ENCODE measurements around the gene RTTN. TPM values are rescaled to one million over a fixed set of nuclear protein-coding genes. Genes with fewer than 3 reads are reported as not detected.

The RTTN gene
- total and polyA plus RNA-seq, 9 of the 15 experiments (the other 6 are each of a cell fraction or from before 2014, with no cell fraction given) = 3.1 to 18.3 (median 10.6) TPM

DNA sequence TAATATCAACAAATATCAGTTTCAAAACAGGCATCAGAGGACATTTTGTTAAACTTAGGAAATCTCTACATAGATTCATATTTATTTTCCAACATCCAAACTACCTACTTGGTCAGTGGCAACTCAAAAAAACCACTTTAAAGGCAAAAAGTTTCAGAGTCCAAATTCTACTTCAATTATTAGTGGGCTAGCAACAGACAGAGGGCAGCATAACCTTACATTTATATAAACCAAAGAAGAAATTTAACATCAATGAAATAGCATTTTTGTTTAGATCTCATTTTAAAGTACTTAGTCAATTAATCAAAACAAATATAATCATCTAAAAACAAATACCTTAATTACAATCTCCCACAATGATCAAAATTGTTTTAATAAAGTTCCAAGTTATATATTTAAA lies 33.3 kb downstream of the RTTN start (continued):
- TF ChIP-seq, protein P1, sequence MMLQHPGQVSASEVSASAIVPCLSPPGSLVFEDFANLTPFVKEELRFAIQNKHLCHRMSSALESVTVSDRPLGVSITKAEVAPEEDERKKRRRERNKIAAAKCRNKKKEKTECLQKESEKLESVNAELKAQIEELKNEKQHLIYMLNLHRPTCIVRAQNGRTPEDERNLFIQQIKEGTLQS (IDR thresholded peaks at IDR 0.05) = no peak
- TF ChIP-seq, protein P1 (CRISPR knock-in tag; conservative IDR thresholded peaks at IDR 0.05) = no peak
- TF ChIP-seq, protein P2, sequence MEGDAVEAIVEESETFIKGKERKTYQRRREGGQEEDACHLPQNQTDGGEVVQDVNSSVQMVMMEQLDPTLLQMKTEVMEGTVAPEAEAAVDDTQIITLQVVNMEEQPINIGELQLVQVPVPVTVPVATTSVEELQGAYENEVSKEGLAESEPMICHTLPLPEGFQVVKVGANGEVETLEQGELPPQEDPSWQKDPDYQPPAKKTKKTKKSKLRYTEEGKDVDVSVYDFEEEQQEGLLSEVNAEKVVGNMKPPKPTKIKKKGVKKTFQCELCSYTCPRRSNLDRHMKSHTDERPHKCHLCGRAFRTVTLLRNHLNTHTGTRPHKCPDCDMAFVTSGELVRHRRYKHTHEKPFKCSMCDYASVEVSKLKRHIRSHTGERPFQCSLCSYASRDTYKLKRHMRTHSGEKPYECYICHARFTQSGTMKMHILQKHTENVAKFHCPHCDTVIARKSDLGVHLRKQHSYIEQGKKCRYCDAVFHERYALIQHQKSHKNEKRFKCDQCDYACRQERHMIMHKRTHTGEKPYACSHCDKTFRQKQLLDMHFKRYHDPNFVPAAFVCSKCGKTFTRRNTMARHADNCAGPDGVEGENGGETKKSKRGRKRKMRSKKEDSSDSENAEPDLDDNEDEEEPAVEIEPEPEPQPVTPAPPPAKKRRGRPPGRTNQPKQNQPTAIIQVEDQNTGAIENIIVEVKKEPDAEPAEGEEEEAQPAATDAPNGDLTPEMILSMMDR (IDR thresholded peaks at IDR 0.05 in 2 of 3, conservative IDR thresholded peaks at IDR 0.05 in 1 of 3; ENCODE audit: insufficient read depth in 2 of 3, low read depth in 1 of 3, low read length in 3 of 3) = peak in 1 of 3 experiments; percentile 27; a peak in 3 of 6 replicates

DNA sequence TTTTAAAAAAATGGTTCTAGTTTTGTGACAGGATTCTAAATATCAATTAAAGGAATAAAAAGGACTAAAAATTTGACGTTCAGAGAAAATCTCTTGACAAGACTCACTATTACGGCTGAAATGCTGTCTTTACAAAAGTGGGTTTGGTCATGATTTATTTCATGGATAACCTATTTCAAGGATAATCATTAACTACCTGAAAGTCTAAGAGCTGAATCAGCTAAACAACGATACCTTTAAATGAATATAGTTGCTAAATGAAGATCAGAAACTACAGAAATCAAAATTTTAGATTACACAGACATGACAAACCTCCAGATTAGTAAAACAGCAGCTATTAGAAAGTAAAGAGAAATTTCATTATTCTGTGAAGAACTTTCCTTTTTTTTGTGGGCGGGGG lies 35.7 kb downstream of the RTTN start:
- Histone ChIP-seq H3K79me2 (ENCODE audit: control insufficient read depth, insufficient read depth, low read length) (no peaks in the 10 kb centered on the region), H4K20me1 (replicated peaks; ENCODE audit: control insufficient read depth, insufficient read depth, low read length) (no peaks in the 10 kb centered on the region), H3K4me3 (no peak overlapping the region), H3K9me1 (ENCODE audit: control insufficient read depth, insufficient read depth, low read length) (no peaks in the 10 kb centered on the region), H3K27me3 (ENCODE audit: control insufficient read depth in 2 of 2, insufficient read depth in 2 of 2, low read length in 2 of 2) (no peaks in the 10 kb centered on the region), H3K4me2 (ENCODE audit: insufficient read depth, low read length) (no peak overlapping the region), H2AFZ (ENCODE audit: low read depth, low read length) (no peak overlapping the region), H3K9me3 (replicated peaks; ENCODE audit: control insufficient read depth, insufficient read depth, low read depth, low read length) (no peaks in the 10 kb centered on the region), H3K36me3 (ENCODE audit: control insufficient read depth, insufficient read depth, low read length) (peaks cover 5% of the 10 kb centered on the region; the same call in 2 of the 3 replicates), H3K27ac (ENCODE audit: extremely low read depth, low read depth, low read length) (no peak overlapping the region), H3K9ac (ENCODE audit: insufficient read depth in 1 of 2, low read depth in 2 of 2, low read length in 2 of 2) (no peak overlapping the region), H3K4me1 (replicated peaks in 1 of 2; ENCODE audit: control insufficient read depth in 2 of 2, insufficient read depth in 2 of 2, low read length in 2 of 2) (no peaks in the 10 kb centered on the region)
- intact Hi-C loops (cut with micrococcal nuclease) = no loop called here
- no TSS peak for BruUV-seq (replicated peaks)
- 94% methylated on average over 4 of the region's 4 CpGs for WGBS (ENCODE audit: insufficient coverage, low coverage, missing lambda C conversion rate)
- ATAC-seq (no peak), FAIRE-seq (no peak), DNase-seq (ENCODE audit: extremely low read depth in 1 of 4, low spot score in 3 of 4) (no peak)
- ChIA-PET POLR2A (no interaction called here), CTCF (ENCODE audit: low intra/inter-chr PET ratio) (no interaction called here)
- in situ Hi-C loops (cut with MboI) = no loop called here
- TF ChIP-seq ZFP1 (CRISPR knock-in tag; IDR thresholded peaks at IDR 0.05) = no peak
- TF ChIP-seq MECOM (CRISPR knock-in tag; IDR thresholded peaks at IDR 0.05) = no peak
- TF ChIP-seq, protein P3, sequence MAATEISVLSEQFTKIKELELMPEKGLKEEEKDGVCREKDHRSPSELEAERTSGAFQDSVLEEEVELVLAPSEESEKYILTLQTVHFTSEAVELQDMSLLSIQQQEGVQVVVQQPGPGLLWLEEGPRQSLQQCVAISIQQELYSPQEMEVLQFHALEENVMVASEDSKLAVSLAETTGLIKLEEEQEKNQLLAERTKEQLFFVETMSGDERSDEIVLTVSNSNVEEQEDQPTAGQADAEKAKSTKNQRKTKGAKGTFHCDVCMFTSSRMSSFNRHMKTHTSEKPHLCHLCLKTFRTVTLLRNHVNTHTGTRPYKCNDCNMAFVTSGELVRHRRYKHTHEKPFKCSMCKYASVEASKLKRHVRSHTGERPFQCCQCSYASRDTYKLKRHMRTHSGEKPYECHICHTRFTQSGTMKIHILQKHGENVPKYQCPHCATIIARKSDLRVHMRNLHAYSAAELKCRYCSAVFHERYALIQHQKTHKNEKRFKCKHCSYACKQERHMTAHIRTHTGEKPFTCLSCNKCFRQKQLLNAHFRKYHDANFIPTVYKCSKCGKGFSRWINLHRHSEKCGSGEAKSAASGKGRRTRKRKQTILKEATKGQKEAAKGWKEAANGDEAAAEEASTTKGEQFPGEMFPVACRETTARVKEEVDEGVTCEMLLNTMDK (IDR thresholded peaks at IDR 0.05; ENCODE audit: borderline replicate concordance, insufficient read depth, low read depth, low read length, poor library complexity, severe bottlenecking) = no peak
- TF ChIP-seq HNRNPLL (IDR thresholded peaks at IDR 0.05; ENCODE audit: low read depth, low read length, poor library complexity, severe bottlenecking) = no peak
